Ovary (tissue), 9 donors: Measurements from ENCODE around the gene PDCD4. TPM values are rescaled to one million over a fixed set of nuclear protein-coding genes. Genes with fewer than 3 reads are reported as not detected.

Experiments
- DNase-seq, 5 donors: peaks; one replicate each; pipeline ENCODE4 v3.0.0-alpha.2; 2019 to 2020
- H3K27ac ChIP-seq, 2 donors: fragments of 200-600 bp; one replicate each; pipeline versions ENCODE4 v1.5.1 to v1.8.0; 2019 to 2022
- H3K27me3 ChIP-seq: fragments of 200-600 bp; one replicate; pipeline ENCODE4 v1.8.0; 2022
- H3K36me3 ChIP-seq: fragments of 200-600 bp; sonication (generic); one replicate; pipeline ENCODE4 v1.5.1; 2019
- H3K4me1 ChIP-seq: one replicate; pipeline ENCODE4 v1.8.1; 2013; ENCODE audit warnings: mild to moderate bottlenecking, moderate library complexity; ENCODE audit not compliant: insufficient read depth
- H3K4me3 ChIP-seq: fragments of 200-600 bp; sonication (generic); one replicate; pipeline ENCODE4 v1.5.1; 2017
- H3K9me3 ChIP-seq, 2 donors: fragments of 200-600 bp in 1 of 2; sonication (generic) in 1 of 2; one replicate each; pipeline versions ENCODE4 v1.5.1 to v1.8.1; 2013 to 2019; ENCODE audit warnings: mild to moderate bottlenecking in 1 of 2, moderate library complexity in 1 of 2
- CTCF ChIP-seq, 3 donors: fragments of 450-650 bp in 2 of 3; fragments of 200-600 bp in 1 of 3; IDR thresholded peaks; one replicate each; pipeline versions ENCODE4 v1.5.1 to v1.8.0; 2016 to 2022; ENCODE audit warnings: antibody characterized with exemption in 3 of 3, mild to moderate bottlenecking in 1 of 3
- EP300 ChIP-seq: sonication (generic); formaldehyde crosslinking; IDR thresholded peaks from one replicate; pipeline ENCODE4 v1.6.1; 2017; ENCODE audit warnings: antibody characterized with exemption
- POLR2A ChIP-seq: fragments of 450-650 bp; IDR thresholded peaks from one replicate; pipeline ENCODE4 v1.6.1; 2017; ENCODE audit warnings: antibody characterized with exemption, mild to moderate bottlenecking, moderate library complexity
- WGBS, 3 donors: extraction: QIAGEN DNeasy Blood & Tissue Kit in 1 of 3; methylation state at CpG; one replicate each; pipeline versions ENCODE4 v1.1.5 to v1.1.7; 2013 to 2017; 5-methylcytosine and 5-hydroxymethylcytosine counted together
- intact Hi-C, 4 donors: fragments of 100-400 bp; cut with DNase I; formaldehyde crosslinking; loops; one replicate each; pipeline versions ENCODE4 v1.11.0 to v1.15.1; 2022 to 2023
- polyA plus RNA-seq, 2 donors: library from polyadenylated mRNA; stranded (reverse); fragments of 200-250 nt in 1 of 2; fragments of 350-450 nt in 1 of 2; fragmentation: Illumina TruSeq in 1 of 2; extraction: RNeasy Lipid Tissue Mini Kit (QIAGEN cat#74804) in 1 of 2; gene quantifications; one replicate each; pipeline ENCODE4 v1.2.3, GENCODE V29; 2013 to 2014
- total RNA-seq, 7 donors: library from RNA; depleted of rRNA in 2 of 7; stranded (reverse); fragments of >200 nt in 2 of 7; fragmentation: NEBNext Ultra II Directional in 3 of 7; extraction: Animal tissue kit (Norgen Biotek cat#: 25700) in 3 of 7; gene quantifications; one replicate each; pipeline versions ENCODE4 v1.1.0 to v1.2.4, GENCODE V29; 2016 to 2023
- donor health status: DM: no; HTN: no; CAD: no; lungs with moderate emphysema.
- donor health status: DM: no; HTN: no; CAD: no.
- donor health status: Bipolar disorder and iron deficiency.
- donor health status: DM: yes; HTN: yes; CAD: no.
- donor health status: DM: no; HTN: no; CAD: no.
- donor health status: DM: yes; HTN: yes; CAD: no.

The PDCD4 gene
- total and polyA plus RNA-seq, 9 donors: 103 to 399 (median 185) TPM

DNA sequence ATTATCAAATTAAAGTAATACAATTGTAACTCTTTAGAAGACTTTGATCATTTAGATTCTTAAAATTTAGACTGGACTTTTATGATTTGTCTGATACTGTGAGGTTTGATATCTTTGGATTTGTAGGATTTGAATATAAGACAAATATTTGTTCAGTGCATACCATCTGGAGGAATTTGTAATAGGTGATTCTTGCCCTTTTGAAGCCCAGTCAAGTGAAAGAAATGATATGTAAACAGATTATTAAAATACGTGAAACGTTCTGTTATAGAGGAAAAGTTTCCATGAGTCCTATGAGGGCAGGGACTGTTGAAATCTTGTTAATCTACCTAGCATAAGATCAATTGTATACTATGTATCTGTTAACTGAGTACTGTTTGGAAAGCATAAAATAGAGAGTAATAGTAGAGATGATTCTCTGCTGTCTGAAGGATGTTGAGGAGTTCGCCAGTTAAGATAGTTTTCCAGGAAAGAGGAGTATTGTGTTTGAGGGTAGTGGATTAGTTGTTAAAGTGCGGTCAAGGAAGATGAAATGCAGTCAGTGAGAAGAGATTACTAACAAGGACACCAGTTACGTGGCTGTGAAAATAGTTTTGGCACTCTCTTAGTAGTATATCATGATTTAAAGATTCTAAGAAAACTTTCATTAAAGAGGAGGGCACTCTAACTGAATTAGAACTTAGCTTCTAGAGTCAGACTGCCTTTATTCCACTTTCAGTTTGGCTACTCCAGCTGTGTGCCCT is 14.4 kb downstream of the PDCD4 start:
- DNase-seq: no peak
- 38 to 46% (median 45%) methylated on average over 5 of the region's 5 CpGs for WGBS, 3 donors
- TF ChIP-seq POLR2A: no peak
- TF ChIP-seq CTCF (IDR thresholded peaks at IDR 0.05): no peak
- TF ChIP-seq EP300: no peak
- Histone ChIP-seq H3K4me1 (peaks cover 3% of the 10 kb centered on the region), H3K27me3 (no peaks in the 10 kb centered on the region), H3K27ac (no peak overlapping the region), H3K4me3 (no peak overlapping the region), H3K9me3 (no peaks in the 10 kb centered on the region), H3K36me3 (no peaks in the 10 kb centered on the region)
- intact Hi-C loops: loop anchor here in 3 of 4 donors (5.0 to 10.0 kb wide), 4 partner anchors 79 to 189 kb away; partner anchors contain the start of gene ADRA2A (in 1 of the 3)

DNA sequence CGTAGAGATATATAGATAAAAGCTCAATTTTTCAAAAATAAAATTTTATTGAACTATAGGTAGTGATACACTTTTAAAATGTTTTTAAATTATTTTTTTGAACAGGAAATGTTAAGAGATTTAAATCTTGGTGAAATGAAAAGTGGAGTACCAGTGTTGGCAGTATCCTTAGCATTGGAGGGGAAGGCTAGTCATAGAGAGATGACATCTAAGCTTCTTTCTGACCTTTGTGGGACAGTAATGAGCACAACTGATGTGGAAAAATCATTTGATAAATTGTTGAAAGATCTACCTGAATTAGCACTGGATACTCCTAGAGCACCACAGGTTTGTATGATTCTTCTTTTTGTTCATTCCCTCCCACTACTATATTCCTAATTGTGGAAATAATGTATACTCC is 15.8 kb downstream of the PDCD4 start:
- 92 to 96% (median 96%) methylated on average over 1 of the region's 1 CpG for WGBS, 3 donors
- Histone ChIP-seq H3K4me3 (no peak overlapping the region), H3K27ac (no peak overlapping the region), H3K27me3 (no peaks in the 10 kb centered on the region), H3K9me3 (no peaks in the 10 kb centered on the region), H3K4me1 (peaks cover 3% of the 10 kb centered on the region), H3K36me3 (no peaks in the 10 kb centered on the region)
- TF ChIP-seq EP300 (no peak), POLR2A (no peak), CTCF (IDR thresholded peaks at IDR 0.05) (no peak)
- no peak for DNase-seq
- intact Hi-C loops: loop anchor here in 3 of 4 donors (5.0 to 10.0 kb wide), 4 partner anchors 80 to 187 kb away; partner anchors contain the start of gene ADRA2A (in 1 of the 3)

DNA sequence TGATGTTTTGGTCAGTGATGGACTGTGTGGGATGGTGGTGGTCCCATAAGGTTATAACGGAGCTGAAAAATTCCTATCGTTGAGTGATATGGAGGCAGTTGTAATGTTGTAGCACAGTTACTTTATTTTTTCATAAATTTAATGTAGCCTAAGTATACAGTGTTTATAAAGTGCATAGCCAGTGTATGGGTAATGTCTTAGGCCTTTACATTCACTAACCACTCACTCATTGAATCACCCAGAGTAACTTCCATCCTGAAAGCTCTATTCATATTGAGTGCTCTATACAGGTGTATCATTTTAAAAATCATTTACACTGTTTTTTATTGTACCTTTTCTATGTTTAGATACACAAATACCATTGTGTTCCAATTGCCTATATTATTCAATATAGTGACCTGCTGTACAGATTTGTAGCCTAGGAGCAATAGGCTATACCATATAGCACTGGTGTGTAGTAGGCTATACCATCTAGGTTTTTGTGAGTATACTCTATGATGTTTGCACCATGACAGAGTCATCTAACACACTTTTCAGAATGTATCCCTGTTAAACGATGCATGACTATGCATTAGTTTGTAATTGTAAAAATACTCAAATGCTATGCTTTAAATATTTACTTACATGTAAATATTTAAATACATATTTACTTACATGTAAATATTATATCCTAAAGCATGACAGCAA is 21.0 kb downstream of the PDCD4 start:
- H3K27me3 ChIP-seq: no peaks in the 10 kb centered on the region
- DNase-seq: no peak
- TF ChIP-seq CTCF (IDR thresholded peaks at IDR 0.05) (no peak), POLR2A (no peak), EP300 (no peak)
- H3K4me3 ChIP-seq: no peak overlapping the region
- WGBS, 3 donors: 55 to 67% (median 60%) methylated on average over 3 of the region's 3 CpGs
- no peak overlapping the region for H3K27ac ChIP-seq
- H3K9me3 ChIP-seq: no peaks in the 10 kb centered on the region
- H3K36me3 ChIP-seq: no peaks in the 10 kb centered on the region
- intact Hi-C loops: no loop called here
- no peaks in the 10 kb centered on the region for H3K4me1 ChIP-seq

GRCh38 chr10:110893559-110894179 is 21.9 kb downstream of the PDCD4 start:
- WGBS, 3 donors: 31 to 33% (median 32%) methylated on average over 4 of the region's 4 CpGs
- TF ChIP-seq EP300 (no peak), CTCF (IDR thresholded peaks at IDR 0.05) (peak; percentile 25 to 55 (median 37))
- Histone ChIP-seq H3K4me3 (no peak overlapping the region), H3K9me3 (no peaks in the 10 kb centered on the region), H3K27ac (no peak overlapping the region), H3K36me3 (no peaks in the 10 kb centered on the region), H3K27me3 (no peaks in the 10 kb centered on the region), H3K4me1 (no peaks in the 10 kb centered on the region)
- no peak for DNase-seq
- intact Hi-C loops: no loop called here
